ENCODE data around the gene CLASP2.
"Not testable (repeated sequence)": the region's sequence is repeated elsewhere in the genome, so short reads cannot be mapped to it uniquely, and the experiment has no call there.

Gene CLASP2

DNA sequence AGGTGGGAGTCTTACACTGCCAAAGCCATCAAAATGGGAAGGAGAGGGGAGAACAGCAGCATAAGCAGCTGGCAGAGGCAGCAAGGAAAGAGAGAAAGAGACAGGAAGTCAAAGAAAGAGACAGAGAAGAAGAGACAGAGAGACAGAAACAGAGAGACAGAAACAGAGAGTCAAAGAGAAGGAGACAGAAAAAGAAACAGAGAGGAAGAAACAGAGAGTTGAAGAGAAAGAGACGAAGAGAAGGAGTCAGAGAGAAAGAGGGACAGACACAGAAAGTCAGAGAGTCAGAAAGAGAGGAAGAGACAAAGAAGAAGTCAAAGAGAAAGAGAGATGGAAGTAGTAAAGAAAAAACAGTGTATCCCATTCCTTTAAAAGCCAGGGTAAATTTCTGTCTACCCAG is 266.1 kb downstream of the CLASP2 start:
- not testable (repeated sequence) for DNase-seq (ENCODE audit: low spot score)

GRCh38 chr3:33447958-33448357 is 270.1 kb downstream of the CLASP2 start:
- no peak for DNase-seq (ENCODE audit: low spot score)

DNA sequence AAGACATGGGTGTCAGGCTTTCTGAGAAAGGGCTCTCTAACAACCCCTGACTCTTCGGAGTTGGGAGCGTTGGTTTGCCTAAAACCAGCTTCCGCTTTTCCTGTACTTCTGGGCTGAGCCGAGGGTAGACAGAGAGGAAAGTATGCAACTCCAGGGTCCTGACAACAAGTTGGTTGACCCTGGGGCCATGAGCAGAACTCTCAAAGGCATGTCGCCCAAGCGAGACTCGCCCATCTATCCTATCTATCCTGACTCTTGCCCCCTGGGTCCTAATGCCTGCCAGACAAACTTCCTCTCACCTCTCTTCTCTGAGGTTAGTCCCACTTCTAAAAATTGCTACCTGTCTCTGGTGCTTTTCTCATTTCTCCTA is 270.8 kb downstream of the CLASP2 start:
- DNase-seq (ENCODE audit: low spot score), result not testable (repeated sequence)

Measured in NAMALWA (cell line).